AG10803 (cell line): ENCODE results near the gene PDE9A.
"Not testable (repeated sequence)": the region's sequence is repeated elsewhere in the genome, so short reads cannot be mapped to it uniquely, and the experiment has no call there.

Experiments
- DNase-seq: peaks from one replicate; pipeline ENCODE4 v3.0.0; 2010; ENCODE audit warnings: low read depth
- H3K4me3 ChIP-seq: 2 replicates; pipeline ENCODE4 v1.5.1; 2011; ENCODE audit warnings: mild to moderate bottlenecking, low read length, control low read depth
- CTCF ChIP-seq: conservative IDR thresholded peaks from 2 replicates; pipeline ENCODE4 v1.5.1; 2011; ENCODE audit warnings: mild to moderate bottlenecking, low read length, control low read depth, inconsistent platforms

Gene PDE9A

GRCh38 chr21:42799948-42800347 is 146.5 kb downstream of the PDE9A start:
- no peak overlapping the region for H3K4me3 ChIP-seq
- TF ChIP-seq CTCF = no peak
- DNase-seq = no peak

- DNase-seq = not testable (repeated sequence)
These were observed 148.2 kb downstream of the PDE9A start for GRCh38 chr21:42801616-42802015.

GRCh38 chr21:42806509-42807140 is 153.2 kb downstream of the PDE9A start:
- no peak for TF ChIP-seq CTCF
- no peak for DNase-seq
- H3K4me3 ChIP-seq = no peak overlapping the region

More at GRCh38 chr21:42801616-42802015, 148.2 kb downstream of the PDE9A start:
- H3K4me3 ChIP-seq = not testable (repeated sequence)

GRCh38 chr21:42807293-42807895 is 154.0 kb downstream of the PDE9A start:
- DNase-seq, H3K4me3 ChIP-seq: not testable (repeated sequence)

- DNase-seq = no peak
- no peak for TF ChIP-seq CTCF
- no peak overlapping the region for H3K4me3 ChIP-seq
These were observed 154.7 kb downstream of the PDE9A start for GRCh38 chr21:42807938-42808613.

GRCh38 chr21:42809171-42809570 is 155.8 kb downstream of the PDE9A start:
- no peak overlapping the region for H3K4me3 ChIP-seq
- DNase-seq = no peak
- TF ChIP-seq CTCF = no peak

GRCh38 chr21:42809577-42810475 is 156.4 kb downstream of the PDE9A start:
- no peak for DNase-seq
- no peak for TF ChIP-seq CTCF
- H3K4me3 ChIP-seq = no peak overlapping the region
